ENCODE measurements around the gene MLLT3. TPM values are rescaled to one million over a fixed set of nuclear protein-coding genes. Genes with fewer than 3 reads are reported as not detected.

Gene MLLT3
- total and polyA plus RNA-seq, 5 donors = 5.8 to 14.0 (median 8.3) TPM

DNA sequence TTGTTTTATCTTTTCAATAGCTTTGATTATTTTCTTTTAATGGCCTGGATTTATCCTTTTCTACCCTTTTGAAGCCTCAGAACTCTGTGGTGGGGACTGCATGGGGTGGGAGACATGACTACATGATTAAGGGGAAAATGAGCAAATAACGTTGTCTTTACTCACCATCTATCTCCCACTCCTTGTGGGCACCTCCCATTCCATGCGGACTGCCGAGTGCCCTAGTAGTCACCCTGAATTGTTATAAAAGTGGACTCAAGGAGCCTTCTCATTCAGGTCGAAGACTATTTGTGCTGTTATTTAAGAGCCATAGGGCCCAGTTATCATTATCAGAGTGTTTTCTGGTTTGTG lies 281.8 kb downstream of the MLLT3 start:
- ATAC-seq = no peak
- intact Hi-C loops (cut with DNase I) = no loop called here
- Histone ChIP-seq H3K4me1 (ENCODE audit: control insufficient read depth, insufficient read depth, low read length) (no peaks in the 10 kb centered on the region), H3K27ac (ENCODE audit: low read length) (no peak overlapping the region), H3K9me3 (ENCODE audit: control insufficient read depth, low read length) (no peaks in the 10 kb centered on the region), H3K4me3 (ENCODE audit: low read length) (no peak overlapping the region), H3K27me3 (ENCODE audit: control insufficient read depth, insufficient read depth) (no peaks in the 10 kb centered on the region)
- no peak for DNase-seq
- WGBS = 70% methylated on average over 4 of the region's 4 CpGs

DNA sequence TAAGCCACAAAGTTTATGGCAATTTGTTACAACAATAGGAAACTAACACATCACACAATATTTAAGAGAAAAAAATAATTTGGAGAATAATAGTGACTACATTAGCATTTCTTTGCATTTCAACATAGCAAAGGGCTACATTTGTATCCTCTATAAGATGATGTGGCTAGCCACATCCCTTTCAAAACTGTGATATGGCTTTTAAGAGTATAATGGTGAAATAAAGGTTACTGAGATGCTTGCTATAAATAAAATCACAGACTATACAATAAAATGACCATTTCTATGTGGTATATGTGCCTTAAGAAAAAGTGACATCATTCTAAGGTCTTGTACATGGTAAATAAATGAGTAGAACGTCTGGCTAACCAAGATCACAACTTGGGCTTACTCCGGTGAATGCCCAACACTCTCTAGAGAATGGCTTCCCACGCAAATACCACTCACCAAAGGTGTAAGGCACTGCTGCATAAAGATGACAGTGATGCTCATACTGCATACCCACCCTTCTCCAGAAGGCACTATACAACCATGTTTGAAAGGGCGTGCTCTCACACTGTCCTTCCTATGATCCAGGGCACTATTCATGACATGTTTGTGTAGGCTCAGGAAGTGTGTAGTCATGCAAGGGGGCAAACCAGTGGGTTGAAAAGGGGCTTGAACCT lies 286.5 kb downstream of the MLLT3 start:
- WGBS = 89% methylated on average over 4 of the region's 4 CpGs

DNA sequence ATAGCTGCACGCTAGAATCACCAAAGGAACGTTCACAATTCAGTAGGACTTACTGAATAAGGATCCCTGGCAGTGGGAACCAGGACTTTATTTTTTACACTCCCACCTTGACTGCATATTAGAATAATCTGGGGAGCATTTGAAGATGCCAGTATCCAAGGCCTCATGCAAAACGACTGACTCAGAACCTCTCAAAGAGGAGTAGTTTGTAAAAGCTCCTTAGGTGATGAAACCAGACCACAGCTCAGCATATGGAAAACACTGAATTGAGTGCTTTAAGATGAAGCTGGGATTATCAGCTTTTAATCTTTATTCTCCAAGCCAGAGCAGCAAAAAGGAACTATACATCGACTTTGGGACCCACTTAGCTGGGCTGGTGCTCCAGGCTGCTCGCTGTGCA lies 288.3 kb downstream of the MLLT3 start:
- Histone ChIP-seq H3K4me1 (ENCODE audit: control insufficient read depth, insufficient read depth, low read length) (no peaks in the 10 kb centered on the region), H3K4me3 (ENCODE audit: low read length) (no peak overlapping the region), H3K27ac (ENCODE audit: low read length) (no peak overlapping the region), H3K27me3 (ENCODE audit: control insufficient read depth, insufficient read depth) (no peaks in the 10 kb centered on the region), H3K9me3 (ENCODE audit: control insufficient read depth, low read length) (no peaks in the 10 kb centered on the region)
- DNase-seq = no peak
- WGBS = 51% methylated on average over 5 of the region's 5 CpGs
- no peak for ATAC-seq
- intact Hi-C loops (cut with DNase I) = no loop called here

More for the DNA sequence above, 286.5 kb downstream of the MLLT3 start:
- H3K27me3 ChIP-seq (ENCODE audit: control insufficient read depth, insufficient read depth) = no peaks in the 10 kb centered on the region
- intact Hi-C loops (cut with DNase I) = no loop called here
- no peak overlapping the region for H3K4me3 ChIP-seq (ENCODE audit: low read length)
- H3K9me3 ChIP-seq (ENCODE audit: control insufficient read depth, low read length) = no peaks in the 10 kb centered on the region
- ATAC-seq (no peak), DNase-seq (no peak)
- H3K4me1 ChIP-seq (ENCODE audit: control insufficient read depth, insufficient read depth, low read length) = no peaks in the 10 kb centered on the region
- H3K27ac ChIP-seq (ENCODE audit: low read length) = no peak overlapping the region

DNA sequence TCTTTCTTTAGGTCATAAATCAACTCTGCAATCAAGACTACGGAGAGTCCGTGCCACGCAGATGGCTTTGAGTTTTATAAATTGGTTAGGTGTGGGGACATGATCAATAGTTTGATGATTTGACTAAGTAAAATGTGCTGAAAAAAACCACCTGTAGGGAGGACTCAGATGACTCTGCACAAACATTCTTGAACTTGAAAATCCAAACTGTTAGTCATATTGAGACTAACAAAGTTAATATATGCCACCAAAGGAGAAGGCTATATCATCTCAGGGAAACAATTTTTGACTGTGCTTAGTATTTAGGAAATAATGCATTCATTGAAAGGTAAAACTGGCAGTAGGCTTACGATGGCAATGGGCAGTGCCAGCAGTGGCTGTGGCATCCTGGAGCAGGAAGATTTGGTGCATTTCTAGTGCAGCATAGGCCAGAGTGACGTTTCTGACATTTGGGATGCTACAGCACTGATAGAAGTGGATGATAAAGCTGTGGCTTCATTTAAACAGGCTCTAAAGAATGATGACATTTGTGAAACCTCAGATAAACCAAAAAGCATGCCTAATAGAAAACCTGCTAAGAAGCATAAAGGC lies 291.1 kb downstream of the MLLT3 start:
- Histone ChIP-seq H3K27ac (ENCODE audit: low read length) (no peak overlapping the region), H3K4me1 (ENCODE audit: control insufficient read depth, insufficient read depth, low read length) (no peaks in the 10 kb centered on the region), H3K4me3 (ENCODE audit: low read length) (no peak overlapping the region), H3K9me3 (ENCODE audit: control insufficient read depth, low read length) (no peaks in the 10 kb centered on the region), H3K27me3 (ENCODE audit: control insufficient read depth, insufficient read depth) (no peaks in the 10 kb centered on the region)
- no peak for ATAC-seq
- DNase-seq = no peak
- WGBS = 81% methylated on average over 5 of the region's 5 CpGs
- intact Hi-C loops (cut with DNase I) = no loop called here

DNA sequence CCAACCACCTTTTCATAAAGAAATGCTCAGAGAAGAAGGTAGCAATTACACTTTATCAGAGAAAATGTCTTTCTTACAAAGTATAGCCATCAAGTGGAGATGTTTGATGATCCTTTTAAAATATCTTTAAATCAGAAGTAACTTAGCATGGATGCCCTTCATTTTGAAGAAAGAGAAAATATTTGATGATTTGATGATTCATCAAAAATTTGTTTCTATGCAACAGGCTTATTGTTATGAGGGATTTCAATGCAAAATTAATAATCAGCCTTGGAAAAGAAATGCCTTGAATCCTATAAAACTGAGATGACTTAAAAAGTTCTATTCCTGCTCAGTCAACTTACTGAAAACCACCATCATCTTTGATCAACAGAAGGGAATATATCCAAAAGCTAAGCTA lies 291.6 kb downstream of the MLLT3 start:
- Histone ChIP-seq H3K27ac (ENCODE audit: low read length) (no peak overlapping the region), H3K9me3 (ENCODE audit: control insufficient read depth, low read length) (no peaks in the 10 kb centered on the region), H3K27me3 (ENCODE audit: control insufficient read depth, insufficient read depth) (no peaks in the 10 kb centered on the region), H3K4me1 (ENCODE audit: control insufficient read depth, insufficient read depth, low read length) (no peaks in the 10 kb centered on the region), H3K4me3 (ENCODE audit: low read length) (no peak overlapping the region)
- no peak for DNase-seq
- ATAC-seq = no peak
- intact Hi-C loops (cut with DNase I) = no loop called here

DNA sequence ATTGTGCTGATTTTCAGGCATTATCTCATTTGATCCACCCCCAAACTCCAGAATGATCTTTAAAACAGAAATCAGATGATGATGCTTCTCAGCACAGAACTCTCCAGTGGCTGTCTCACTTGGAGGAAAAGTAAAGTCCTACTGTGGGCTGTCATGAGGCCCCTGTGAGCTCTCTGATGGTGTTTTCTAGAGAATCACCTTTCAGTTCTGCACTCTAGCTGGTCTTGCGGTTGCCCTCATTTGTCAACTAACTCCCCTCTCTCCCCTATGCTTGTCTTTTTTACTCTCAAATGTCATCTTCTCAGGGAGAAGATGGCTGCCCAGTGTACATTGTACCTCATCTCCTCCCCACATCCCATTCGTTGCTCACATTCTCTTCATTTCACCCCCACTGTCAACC lies 295.8 kb downstream of the MLLT3 start:
- intact Hi-C loops (cut with DNase I) = no loop called here
- Histone ChIP-seq H3K4me1 (ENCODE audit: control insufficient read depth, insufficient read depth, low read length) (no peaks in the 10 kb centered on the region), H3K27ac (ENCODE audit: low read length) (no peak overlapping the region), H3K9me3 (ENCODE audit: control insufficient read depth, low read length) (no peaks in the 10 kb centered on the region), H3K27me3 (ENCODE audit: control insufficient read depth, insufficient read depth) (no peaks in the 10 kb centered on the region), H3K4me3 (ENCODE audit: low read length) (no peak overlapping the region)
- DNase-seq (no peak), ATAC-seq (no peak)
- WGBS = 84% methylated on average over 2 of the region's 2 CpGs

DNA sequence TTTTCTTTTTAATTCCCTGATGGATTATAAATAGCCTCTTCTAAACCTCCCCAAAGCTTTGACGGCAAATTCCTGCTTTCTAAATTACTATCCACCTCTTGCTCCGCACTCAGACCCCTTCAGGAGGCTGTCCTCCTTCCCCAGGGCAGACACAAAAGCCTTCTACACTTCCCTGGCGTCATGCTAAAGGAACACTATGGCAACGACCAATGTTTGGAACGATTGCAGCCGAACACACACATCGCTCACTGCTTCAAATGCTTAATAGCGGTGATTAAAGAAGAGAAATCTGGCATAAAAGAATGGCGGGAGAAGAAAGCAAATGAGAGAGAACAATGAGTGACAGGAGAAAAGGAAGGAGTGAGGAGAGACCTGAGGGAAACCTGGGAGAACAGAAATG lies 297.3 kb downstream of the MLLT3 start:
- Histone ChIP-seq H3K4me3 (ENCODE audit: low read length) (no peak overlapping the region), H3K4me1 (ENCODE audit: control insufficient read depth, insufficient read depth, low read length) (peaks cover 2% of the 10 kb centered on the region), H3K27me3 (ENCODE audit: control insufficient read depth, insufficient read depth) (no peaks in the 10 kb centered on the region), H3K27ac (ENCODE audit: low read length) (no peak overlapping the region), H3K9me3 (ENCODE audit: control insufficient read depth, low read length) (no peaks in the 10 kb centered on the region)
- no peak for DNase-seq
- intact Hi-C loops (cut with DNase I) = no loop called here
- ATAC-seq = no peak
- WGBS = 93% methylated on average over 9 of the region's 9 CpGs

DNA sequence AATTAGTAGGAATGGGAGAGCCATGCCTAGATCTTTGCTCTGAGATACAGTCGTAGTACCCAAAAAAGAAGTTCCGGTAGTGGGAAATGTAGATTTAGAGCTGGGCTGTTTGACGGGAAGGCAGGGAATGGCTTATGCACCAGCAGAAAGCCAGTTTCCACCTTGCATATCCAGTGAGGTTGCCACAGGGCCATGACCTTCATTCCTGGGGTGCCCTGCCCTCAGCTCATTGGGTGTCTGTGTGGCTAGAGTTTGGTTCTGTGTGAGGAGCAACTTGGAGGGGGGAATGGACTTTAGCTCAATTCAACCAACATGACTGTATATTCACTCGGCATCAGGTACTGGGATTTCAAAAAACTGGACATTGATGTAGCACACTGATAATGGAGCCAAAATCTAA lies 300.1 kb downstream of the MLLT3 start:
- intact Hi-C loops (cut with DNase I) = no loop called here
- no peaks in the 10 kb centered on the region for H3K9me3 ChIP-seq (ENCODE audit: control insufficient read depth, low read length)
- no peaks in the 10 kb centered on the region for H3K27me3 ChIP-seq (ENCODE audit: control insufficient read depth, insufficient read depth)
- no peak for ATAC-seq
- no peak overlapping the region for H3K4me3 ChIP-seq (ENCODE audit: low read length)
- no peak for DNase-seq
- WGBS = 99% methylated on average over 4 of the region's 4 CpGs
- no peak overlapping the region for H3K27ac ChIP-seq (ENCODE audit: low read length)
- peaks cover 2% of the 10 kb centered on the region for H3K4me1 ChIP-seq (ENCODE audit: control insufficient read depth, insufficient read depth, low read length)

DNA sequence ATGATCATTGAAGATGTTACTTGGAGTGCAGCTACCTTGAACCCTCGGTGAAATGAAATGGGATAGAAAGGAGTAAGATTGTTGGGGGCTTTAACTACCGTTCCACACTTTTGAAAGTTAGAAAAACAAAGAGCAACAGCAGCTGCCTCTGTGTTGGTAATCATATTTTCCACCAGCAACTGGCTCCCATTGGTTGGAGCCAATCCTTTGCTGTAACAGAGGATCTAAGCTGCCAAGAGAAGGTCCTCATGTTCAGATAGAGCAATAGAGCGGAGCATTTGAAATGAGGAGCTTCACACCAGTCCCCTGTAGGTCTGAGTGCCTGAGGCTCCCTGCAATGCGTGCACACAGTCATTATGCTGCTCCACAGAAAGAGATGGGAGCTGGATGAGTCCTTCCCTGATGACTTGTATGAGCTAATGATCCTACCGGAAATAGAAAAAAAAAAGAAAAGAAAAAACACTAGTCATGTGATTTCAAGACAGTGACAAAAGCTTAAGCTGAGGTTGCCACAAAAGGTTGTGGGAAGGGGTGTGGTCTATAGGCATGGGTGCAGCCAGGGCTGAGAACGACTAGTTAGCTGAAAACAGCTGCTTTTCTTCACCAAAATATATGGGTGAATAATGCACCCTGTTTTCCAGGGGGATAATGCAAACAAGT lies 300.7 kb downstream of the MLLT3 start:
- 64% methylated on average over 6 of the region's 6 CpGs for WGBS
- DNase-seq (no peak), ATAC-seq (no peak)
- Histone ChIP-seq H3K4me3 (ENCODE audit: low read length) (no peak overlapping the region), H3K27me3 (ENCODE audit: control insufficient read depth, insufficient read depth) (no peaks in the 10 kb centered on the region), H3K27ac (ENCODE audit: low read length) (no peak overlapping the region), H3K9me3 (ENCODE audit: control insufficient read depth, low read length) (no peaks in the 10 kb centered on the region), H3K4me1 (ENCODE audit: control insufficient read depth, insufficient read depth, low read length) (peaks cover 2% of the 10 kb centered on the region)
- intact Hi-C loops (cut with DNase I) = no loop called here

DNA sequence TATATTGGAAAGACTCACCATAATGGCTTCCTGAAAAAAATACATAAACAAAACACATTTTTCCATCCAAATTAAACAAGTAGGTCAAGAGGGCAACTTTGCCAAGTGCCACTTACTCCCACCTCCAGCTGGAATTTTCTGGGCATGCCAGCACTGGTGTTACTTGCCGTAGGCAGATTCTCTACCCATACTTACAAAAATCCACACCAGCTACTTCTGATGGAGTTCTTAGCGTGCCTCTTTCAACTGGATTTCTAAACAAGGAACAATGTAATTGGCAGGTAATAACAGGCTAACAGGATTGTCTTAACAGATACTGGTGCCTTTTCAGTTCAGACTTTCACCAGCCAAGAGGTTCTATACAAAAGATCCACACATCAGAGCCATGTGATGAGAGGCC lies 301.4 kb downstream of the MLLT3 start:
- no peaks in the 10 kb centered on the region for H3K27me3 ChIP-seq (ENCODE audit: control insufficient read depth, insufficient read depth)
- intact Hi-C loops (cut with DNase I) = no loop called here
- H3K27ac ChIP-seq (ENCODE audit: low read length) = no peak overlapping the region
- H3K9me3 ChIP-seq (ENCODE audit: control insufficient read depth, low read length) = no peaks in the 10 kb centered on the region
- ATAC-seq = no peak
- H3K4me3 ChIP-seq (ENCODE audit: low read length) = no peak overlapping the region
- peaks cover 2% of the 10 kb centered on the region for H3K4me1 ChIP-seq (ENCODE audit: control insufficient read depth, insufficient read depth, low read length)
- no peak for DNase-seq
- 63% methylated on average over 2 of the region's 2 CpGs for WGBS

DNA sequence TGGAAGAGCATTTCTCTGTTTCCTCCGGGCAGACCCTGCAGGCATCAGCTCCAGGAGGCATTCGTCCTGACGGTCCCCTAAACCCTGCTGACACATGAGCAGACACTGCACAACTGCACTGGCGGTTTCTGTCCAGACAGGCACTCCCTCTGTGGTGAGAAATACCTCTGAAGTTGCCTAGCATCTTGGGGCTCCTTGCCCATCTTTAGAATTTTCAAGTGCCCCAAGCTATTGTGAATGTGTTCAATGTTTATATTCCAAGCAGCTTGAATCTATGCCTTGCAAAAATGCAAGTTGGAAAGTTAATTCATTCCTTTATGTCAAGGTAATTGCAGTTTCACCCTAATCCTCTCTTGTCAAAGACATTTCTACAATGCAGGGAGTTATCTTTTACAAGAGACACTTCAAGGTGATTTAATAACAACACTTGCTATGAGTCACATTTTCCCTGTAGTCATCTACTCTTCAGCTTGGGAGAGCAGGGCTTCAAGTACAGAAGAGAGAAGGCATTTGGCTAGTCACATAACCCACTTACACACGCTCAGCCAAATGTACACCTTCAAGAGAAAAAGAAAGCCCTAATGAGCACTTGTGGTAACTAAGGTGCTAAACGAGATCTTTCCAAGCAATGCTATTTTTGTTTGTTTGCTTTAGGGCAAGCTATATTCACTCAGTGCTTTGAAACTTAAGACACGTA lies 302.5 kb downstream of the MLLT3 start:
- peak in 1 of 2 donors; percentile 53 for ATAC-seq
- Histone ChIP-seq H3K4me3 (ENCODE audit: low read length) (no peak overlapping the region), H3K4me1 (ENCODE audit: control insufficient read depth, insufficient read depth, low read length) (peaks cover 2% of the 10 kb centered on the region), H3K9me3 (ENCODE audit: control insufficient read depth, low read length) (no peaks in the 10 kb centered on the region), H3K27me3 (ENCODE audit: control insufficient read depth, insufficient read depth) (no peaks in the 10 kb centered on the region), H3K27ac (ENCODE audit: low read length) (no peak overlapping the region)
- intact Hi-C loops (cut with DNase I) = no loop called here
- no peak for DNase-seq
- 79% methylated on average over 7 of the region's 7 CpGs for whole genome bisulfite sequencing

Data from right cardiac atrium (tissue), 5 donors.